GM12865 (cell line): ENCODE data around the gene WNT9B.

Source experiments
- DNase-seq: peaks from one replicate; pipeline ENCODE4 v3.0.0; 2010; ENCODE audit warnings: low read depth
- H3K4me3 ChIP-seq: 2 replicates; pipeline ENCODE4 v1.5.1; 2011; ENCODE audit warnings: mild to moderate bottlenecking, low read depth, low read length, control low read depth
- CTCF ChIP-seq: IDR thresholded peaks from 2 replicates; pipeline ENCODE4 v1.5.1; 2011; ENCODE audit warnings: low read length, control low read depth, low read depth, inconsistent platforms; ENCODE audit not compliant: insufficient read depth; ENCODE audit errors: missing control alignments

WNT9B gene

GRCh38 chr17:46822388-46822921 is 28.9 kb upstream of the WNT9B start:
- H3K4me3 ChIP-seq, result no peak overlapping the region
- peak; percentile 71 for TF ChIP-seq CTCF
- peak; percentile 24 for DNase-seq

- no peak for TF ChIP-seq CTCF
- no peak overlapping the region for H3K4me3 ChIP-seq
- no peak for DNase-seq
Observed at GRCh38 chr17:46823657-46824056, 27.7 kb upstream of the WNT9B start.

GRCh38 chr17:46826116-46826515 is 25.3 kb upstream of the WNT9B start:
- H3K4me3 ChIP-seq, result no peak overlapping the region
- no peak for DNase-seq
- no peak for TF ChIP-seq CTCF

GRCh38 chr17:46827274-46827673 is 24.1 kb upstream of the WNT9B start:
- no peak for DNase-seq
- no peak for TF ChIP-seq CTCF
- no peak overlapping the region for H3K4me3 ChIP-seq

GRCh38 chr17:46831573-46832330 is 19.6 kb upstream of the WNT9B start:
- DNase-seq, result no peak
- H3K4me3 ChIP-seq, result no peak overlapping the region
- TF ChIP-seq CTCF, result no peak

- DNase-seq, result no peak
- no peak for TF ChIP-seq CTCF
- H3K4me3 ChIP-seq, result no peak overlapping the region
Observed at GRCh38 chr17:46832331-46832821, 19.0 kb upstream of the WNT9B start.
